ENCODE measurements around the gene MEF2A.

MEF2A gene

GRCh38 chr15:99628374-99629001 is 62.7 kb downstream of the MEF2A start:
- H3K36me3 ChIP-seq (ENCODE audit: control insufficient read depth, insufficient read depth, low read length): no peaks in the 10 kb centered on the region
- H2AFZ ChIP-seq: no peak overlapping the region
- H3K4me1 ChIP-seq: no peaks in the 10 kb centered on the region
- no peaks in the 10 kb centered on the region for H3K27me3 ChIP-seq (ENCODE audit: control insufficient read depth, insufficient read depth, low read length)
- H3K79me2 ChIP-seq: peaks cover 10% of the 10 kb centered on the region
- no peak overlapping the region for H3K4me3 ChIP-seq (ENCODE audit: low read depth, low read length)
- no peak for TF ChIP-seq CTCF (IDR thresholded peaks at IDR 0.05)
- no peaks in the 10 kb centered on the region for H3K9me3 ChIP-seq (ENCODE audit: control insufficient read depth, low read length)
- H3K4me2 ChIP-seq (ENCODE audit: low read length): no peak overlapping the region
- no peak overlapping the region for H3K9ac ChIP-seq
- no peak overlapping the region for H3K27ac ChIP-seq

DNA sequence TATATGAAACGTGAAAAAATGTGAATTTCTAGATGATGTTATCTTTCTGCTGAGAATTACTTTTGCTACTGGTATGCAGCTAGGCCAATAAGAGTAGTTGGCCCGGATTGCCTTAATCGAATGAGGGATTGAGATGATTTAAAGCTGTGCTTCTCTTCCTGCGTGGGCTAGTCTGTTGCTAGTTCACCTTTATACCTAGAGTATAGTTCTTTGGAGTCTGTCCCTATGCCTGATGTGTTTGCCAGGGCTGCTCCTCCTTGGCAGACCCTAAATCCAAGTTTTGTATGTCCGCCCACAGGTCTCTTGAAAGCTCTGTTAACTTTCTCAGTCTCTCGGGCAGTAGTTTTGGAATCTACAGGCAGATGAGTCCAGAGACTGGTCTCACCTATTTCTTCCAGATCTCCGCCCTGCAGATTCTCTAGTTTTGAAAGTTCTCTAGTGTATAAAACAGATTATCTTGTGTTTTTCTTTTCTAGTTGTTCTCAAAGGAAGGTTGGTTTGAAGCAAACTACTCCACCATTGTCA is 64.9 kb downstream of the MEF2A start:
- H3K36me3 ChIP-seq (ENCODE audit: control insufficient read depth, insufficient read depth, low read length): no peaks in the 10 kb centered on the region
- H3K79me2 ChIP-seq: peaks cover 2% of the 10 kb centered on the region
- no peak overlapping the region for H3K9ac ChIP-seq
- no peak for TF ChIP-seq CTCF (IDR thresholded peaks at IDR 0.05)
- H3K9me3 ChIP-seq (ENCODE audit: control insufficient read depth, low read length): no peaks in the 10 kb centered on the region
- no peak overlapping the region for H3K4me2 ChIP-seq (ENCODE audit: low read length)
- no peak overlapping the region for H3K4me3 ChIP-seq (ENCODE audit: low read depth, low read length)
- no peak overlapping the region for H3K27ac ChIP-seq
- no peaks in the 10 kb centered on the region for H3K27me3 ChIP-seq (ENCODE audit: control insufficient read depth, insufficient read depth, low read length)
- no peak overlapping the region for H2AFZ ChIP-seq
- peaks cover 4% of the 10 kb centered on the region for H3K4me1 ChIP-seq

- H3K4me2 ChIP-seq (ENCODE audit: low read length): no peak overlapping the region
- no peak overlapping the region for H3K9ac ChIP-seq
- H2AFZ ChIP-seq: no peak overlapping the region
- TF ChIP-seq CTCF (IDR thresholded peaks at IDR 0.05): no peak
- no peaks in the 10 kb centered on the region for H3K9me3 ChIP-seq (ENCODE audit: control insufficient read depth, low read length)
- no peaks in the 10 kb centered on the region for H3K27me3 ChIP-seq (ENCODE audit: control insufficient read depth, insufficient read depth, low read length)
- no peaks in the 10 kb centered on the region for H3K36me3 ChIP-seq (ENCODE audit: control insufficient read depth, insufficient read depth, low read length)
- no peak overlapping the region for H3K27ac ChIP-seq
- peaks cover 4% of the 10 kb centered on the region for H3K4me1 ChIP-seq
- H3K79me2 ChIP-seq: no peaks in the 10 kb centered on the region
- H3K4me3 ChIP-seq (ENCODE audit: low read depth, low read length): no peak overlapping the region
These were observed 65.5 kb downstream of the MEF2A start for GRCh38 chr15:99631255-99631654.

DNA sequence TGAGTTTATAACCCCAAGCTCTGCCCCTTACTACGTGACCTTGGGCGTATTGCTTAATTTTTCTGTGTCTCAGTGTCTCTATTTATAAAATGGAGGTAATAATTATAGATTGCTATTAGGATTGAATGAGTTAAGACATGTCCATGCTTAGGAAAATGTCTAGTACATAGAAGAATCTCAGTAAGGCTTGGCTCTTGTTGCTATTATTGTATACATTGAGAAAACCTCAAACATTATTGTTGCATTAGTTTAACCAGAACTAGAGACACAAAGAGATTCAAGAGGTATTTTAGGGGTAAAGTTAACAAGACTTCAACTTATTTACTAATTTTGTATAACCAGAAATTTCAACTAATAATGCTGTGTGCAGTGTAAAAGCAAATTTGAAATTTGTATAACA is 66.7 kb downstream of the MEF2A start:
- H2AFZ ChIP-seq: no peak overlapping the region
- H3K27me3 ChIP-seq (ENCODE audit: control insufficient read depth, insufficient read depth, low read length): no peaks in the 10 kb centered on the region
- H3K9ac ChIP-seq: no peak overlapping the region
- H3K4me3 ChIP-seq (ENCODE audit: low read depth, low read length): no peak overlapping the region
- peaks cover 4% of the 10 kb centered on the region for H3K4me1 ChIP-seq
- no peak overlapping the region for H3K4me2 ChIP-seq (ENCODE audit: low read length)
- no peaks in the 10 kb centered on the region for H3K36me3 ChIP-seq (ENCODE audit: control insufficient read depth, insufficient read depth, low read length)
- H3K9me3 ChIP-seq (ENCODE audit: control insufficient read depth, low read length): no peaks in the 10 kb centered on the region
- no peaks in the 10 kb centered on the region for H3K79me2 ChIP-seq
- no peak overlapping the region for H3K27ac ChIP-seq
- TF ChIP-seq CTCF (IDR thresholded peaks at IDR 0.05): no peak

GRCh38 chr15:99633655-99634054 is 67.9 kb downstream of the MEF2A start:
- no peak overlapping the region for H3K27ac ChIP-seq

More at GRCh38 chr15:99633655-99634054, 67.9 kb downstream of the MEF2A start:
- peaks cover 4% of the 10 kb centered on the region for H3K4me1 ChIP-seq
- no peak overlapping the region for H3K4me2 ChIP-seq (ENCODE audit: low read length)
- no peaks in the 10 kb centered on the region for H3K27me3 ChIP-seq (ENCODE audit: control insufficient read depth, insufficient read depth, low read length)
- H3K9me3 ChIP-seq (ENCODE audit: control insufficient read depth, low read length): no peaks in the 10 kb centered on the region
- H3K9ac ChIP-seq: no peak overlapping the region
- no peak for TF ChIP-seq CTCF (IDR thresholded peaks at IDR 0.05)
- H3K79me2 ChIP-seq: no peaks in the 10 kb centered on the region
- H3K36me3 ChIP-seq (ENCODE audit: control insufficient read depth, insufficient read depth, low read length): no peaks in the 10 kb centered on the region
- H2AFZ ChIP-seq: no peak overlapping the region
- no peak overlapping the region for H3K4me3 ChIP-seq (ENCODE audit: low read depth, low read length)

Measured in parathyroid adenoma (tissue), 2 donors.